ENCODE data around the gene LHFPL6.

The LHFPL6 gene

DNA sequence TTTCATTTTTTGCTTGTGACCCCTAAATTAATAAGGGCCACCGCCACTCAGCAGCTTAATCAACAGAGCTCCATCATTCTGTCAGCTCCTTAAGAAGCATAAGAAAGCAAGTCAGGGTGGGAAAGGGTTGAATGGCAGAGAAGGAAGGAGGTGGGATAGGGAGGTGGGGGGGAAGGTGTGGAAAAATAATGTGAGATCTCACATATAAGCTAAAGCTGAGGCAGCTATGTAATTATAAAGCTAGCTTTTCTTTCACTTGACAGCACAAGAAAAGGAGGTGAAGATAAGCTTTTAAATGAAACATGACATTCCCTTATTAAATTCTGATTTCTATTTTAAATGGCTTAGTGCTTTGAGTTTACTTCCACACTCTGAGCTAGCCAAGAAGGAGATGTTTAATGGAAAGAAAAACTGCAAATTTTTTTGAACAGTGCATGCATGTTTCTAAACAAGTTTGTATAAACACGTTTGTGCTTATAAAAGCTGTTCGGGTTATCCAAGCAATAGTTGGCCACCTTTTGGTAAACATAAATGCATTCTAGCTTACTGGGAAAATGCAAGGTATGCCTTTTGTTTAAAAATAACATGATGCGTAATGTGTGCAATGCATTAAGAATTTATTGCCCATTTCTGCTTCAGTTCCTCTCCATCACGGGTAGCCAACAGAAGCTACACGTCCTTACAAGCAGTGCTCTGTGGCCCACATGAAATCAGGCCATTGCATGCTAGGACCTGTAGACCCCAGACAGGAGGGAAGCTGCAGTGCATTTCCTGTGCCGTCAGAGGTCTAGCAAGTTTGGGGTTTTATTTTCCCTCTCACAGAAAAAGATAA is 96.2 kb downstream of the LHFPL6 start:
- peak overlapping the region; percentile 66 for H3K18ac ChIP-seq (ENCODE audit: low read length)
- DNase-seq (ENCODE audit: low spot score), result no peak
- no peak overlapping the region for H3K4me2 ChIP-seq (ENCODE audit: insufficient read depth, low read length, poor library complexity, severe bottlenecking)
- no peak overlapping the region for H4K8ac ChIP-seq (ENCODE audit: low read depth, low read length)
- no peak overlapping the region for H2BK5ac ChIP-seq (ENCODE audit: low read length)
- H2AK5ac ChIP-seq (ENCODE audit: low read depth, low read length), result no peak overlapping the region
- no peak overlapping the region for H3K9ac ChIP-seq (ENCODE audit: low read depth, low read length, poor library complexity)
- H3K23ac ChIP-seq (ENCODE audit: low read depth, low read length, poor library complexity), result no peak overlapping the region
- no CpG with 5 or more reads among the region's 7 CpGs for WGBS, 2 donors (ENCODE audit: extremely low coverage in 2 of 2, insufficient read length in 2 of 2, insufficient replicate concordance in 1 of 2)
- H2BK12ac ChIP-seq (ENCODE audit: low read length), result no peak overlapping the region
- H3K27ac ChIP-seq (replicated peaks; ENCODE audit: low read length), result no peak overlapping the region
- no peak overlapping the region for H2AFZ ChIP-seq (ENCODE audit: low read length)
- H3K14ac ChIP-seq (ENCODE audit: low read length), result no peak overlapping the region
- H3K4ac ChIP-seq (ENCODE audit: low read length), result no peak overlapping the region
- H3K4me3 ChIP-seq (ENCODE audit: low read length in 2 of 2), result no peak overlapping the region
- peaks cover 0 to 13% of the 10 kb centered on the region in 2 donors for H3K9me3 ChIP-seq (replicated peaks in 1 of 2; ENCODE audit: control insufficient read depth in 2 of 2, insufficient read depth in 1 of 2, low read depth in 1 of 2, low read length in 2 of 2)
- peaks cover 7 to 10% of the 10 kb centered on the region in 2 donors for H3K4me1 ChIP-seq (ENCODE audit: control insufficient read depth in 2 of 2, insufficient read depth in 1 of 2, low read depth in 1 of 2, low read length in 2 of 2)
- no peak overlapping the region for H2BK120ac ChIP-seq (ENCODE audit: low read depth, low read length)
- H3K27me3 ChIP-seq (ENCODE audit: control insufficient read depth in 3 of 3, insufficient read depth in 3 of 3, low read depth in 1 of 3, low read length in 3 of 3), result no peaks in the 10 kb centered on the region
- no peak overlapping the region for H2BK15ac ChIP-seq (ENCODE audit: low read length)
- no peaks in the 10 kb centered on the region for H3K79me1 ChIP-seq (ENCODE audit: low read depth, low read length)
- no peak overlapping the region for H4K91ac ChIP-seq (ENCODE audit: low read depth, low read length, poor library complexity)
- H3K36me3 ChIP-seq (replicated peaks in 1 of 2; ENCODE audit: control insufficient read depth in 2 of 2, insufficient read depth in 2 of 2, low read length in 2 of 2), result no peaks in the 10 kb centered on the region

DNA sequence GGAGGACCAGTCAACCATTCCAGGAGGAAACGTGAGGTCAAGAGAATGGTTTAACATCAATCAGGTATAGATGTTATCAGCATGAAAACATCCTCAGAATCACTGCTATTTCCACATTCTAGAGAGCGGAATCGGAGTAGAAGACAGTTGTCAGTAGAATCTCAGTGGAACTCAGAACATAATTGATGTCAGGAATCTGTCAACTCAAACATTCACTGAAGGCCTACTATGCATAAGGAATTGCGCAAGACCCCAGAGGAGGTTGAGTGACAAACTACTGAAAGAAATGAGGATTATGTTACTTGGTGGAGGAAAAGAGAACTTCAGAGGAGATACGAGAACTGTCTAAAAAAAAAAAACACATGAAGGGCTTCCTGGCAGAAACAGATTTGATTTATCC is 97.8 kb downstream of the LHFPL6 start:
- Histone ChIP-seq H3K27ac (replicated peaks; ENCODE audit: low read length) (no peak overlapping the region), H3K4me1 (ENCODE audit: control insufficient read depth in 2 of 2, insufficient read depth in 1 of 2, low read depth in 1 of 2, low read length in 2 of 2) (peaks cover 11 to 13% of the 10 kb centered on the region in 2 donors), H2AK5ac (ENCODE audit: low read depth, low read length) (no peak overlapping the region), H3K18ac (ENCODE audit: low read length) (no peak overlapping the region), H3K4me2 (ENCODE audit: insufficient read depth, low read length, poor library complexity, severe bottlenecking) (no peak overlapping the region), H3K23ac (ENCODE audit: low read depth, low read length, poor library complexity) (no peak overlapping the region), H3K9me3 (replicated peaks in 1 of 2; ENCODE audit: control insufficient read depth in 2 of 2, insufficient read depth in 1 of 2, low read depth in 1 of 2, low read length in 2 of 2) (peaks cover 0 to 13% of the 10 kb centered on the region in 2 donors), H3K27me3 (ENCODE audit: control insufficient read depth in 3 of 3, insufficient read depth in 3 of 3, low read depth in 1 of 3, low read length in 3 of 3) (no peaks in the 10 kb centered on the region), H2BK15ac (ENCODE audit: low read length) (no peak overlapping the region), H2AFZ (ENCODE audit: low read length) (no peak overlapping the region), H3K36me3 (replicated peaks in 1 of 2; ENCODE audit: control insufficient read depth in 2 of 2, insufficient read depth in 2 of 2, low read length in 2 of 2) (no peaks in the 10 kb centered on the region), H2BK120ac (ENCODE audit: low read depth, low read length) (no peak overlapping the region), H4K8ac (ENCODE audit: low read depth, low read length) (no peak overlapping the region), H2BK12ac (ENCODE audit: low read length) (no peak overlapping the region), H3K4me3 (ENCODE audit: low read length in 2 of 2) (no peak overlapping the region), H3K9ac (ENCODE audit: low read depth, low read length, poor library complexity) (no peak overlapping the region), H3K14ac (ENCODE audit: low read length) (no peak overlapping the region), H3K79me1 (ENCODE audit: low read depth, low read length) (no peaks in the 10 kb centered on the region), H2BK5ac (ENCODE audit: low read length) (no peak overlapping the region), H4K91ac (ENCODE audit: low read depth, low read length, poor library complexity) (no peak overlapping the region), H3K4ac (ENCODE audit: low read length) (no peak overlapping the region)
- no CpG with 5 or more reads among the region's 5 CpGs for WGBS, 2 donors (ENCODE audit: extremely low coverage in 2 of 2, insufficient read length in 2 of 2, insufficient replicate concordance in 1 of 2)
- no peak for DNase-seq (ENCODE audit: low spot score)

GRCh38 chr13:39503048-39503447 is 99.9 kb downstream of the LHFPL6 start:
- H3K4ac ChIP-seq (ENCODE audit: low read length), result no peak overlapping the region
- H2AFZ ChIP-seq (ENCODE audit: low read length), result no peak overlapping the region
- no peak overlapping the region for H3K9ac ChIP-seq (ENCODE audit: low read depth, low read length, poor library complexity)
- no peak overlapping the region for H3K18ac ChIP-seq (ENCODE audit: low read length)
- no peak overlapping the region for H3K23ac ChIP-seq (ENCODE audit: low read depth, low read length, poor library complexity)
- no peaks in the 10 kb centered on the region for H3K79me1 ChIP-seq (ENCODE audit: low read depth, low read length)
- no peak overlapping the region for H3K27ac ChIP-seq (replicated peaks; ENCODE audit: low read length)
- DNase-seq (ENCODE audit: low spot score), result no peak
- no peak overlapping the region for H2BK12ac ChIP-seq (ENCODE audit: low read length)
- no peak overlapping the region for H3K4me2 ChIP-seq (ENCODE audit: insufficient read depth, low read length, poor library complexity, severe bottlenecking)
- peaks cover 0 to 13% of the 10 kb centered on the region in 2 donors for H3K9me3 ChIP-seq (replicated peaks in 1 of 2; ENCODE audit: control insufficient read depth in 2 of 2, insufficient read depth in 1 of 2, low read depth in 1 of 2, low read length in 2 of 2)
- no peak overlapping the region for H4K91ac ChIP-seq (ENCODE audit: low read depth, low read length, poor library complexity)
- H3K27me3 ChIP-seq (ENCODE audit: control insufficient read depth in 3 of 3, insufficient read depth in 3 of 3, low read depth in 1 of 3, low read length in 3 of 3), result no peaks in the 10 kb centered on the region
- H2BK15ac ChIP-seq (ENCODE audit: low read length), result no peak overlapping the region
- H2BK120ac ChIP-seq (ENCODE audit: low read depth, low read length), result no peak overlapping the region
- H3K4me1 ChIP-seq (ENCODE audit: control insufficient read depth in 2 of 2, insufficient read depth in 1 of 2, low read depth in 1 of 2, low read length in 2 of 2), result peaks cover 15 to 16% of the 10 kb centered on the region in 2 donors
- H3K4me3 ChIP-seq (ENCODE audit: low read length in 2 of 2), result no peak overlapping the region
- H3K14ac ChIP-seq (ENCODE audit: low read length), result no peak overlapping the region
- H2AK5ac ChIP-seq (ENCODE audit: low read depth, low read length), result no peak overlapping the region
- no CpG with 5 or more reads among the region's 3 CpGs for WGBS, 2 donors (ENCODE audit: extremely low coverage in 2 of 2, insufficient read length in 2 of 2, insufficient replicate concordance in 1 of 2)
- H2BK5ac ChIP-seq (ENCODE audit: low read length), result no peak overlapping the region
- no peak overlapping the region for H4K8ac ChIP-seq (ENCODE audit: low read depth, low read length)
- H3K36me3 ChIP-seq (replicated peaks in 1 of 2; ENCODE audit: control insufficient read depth in 2 of 2, insufficient read depth in 2 of 2, low read length in 2 of 2), result no peaks in the 10 kb centered on the region

DNA sequence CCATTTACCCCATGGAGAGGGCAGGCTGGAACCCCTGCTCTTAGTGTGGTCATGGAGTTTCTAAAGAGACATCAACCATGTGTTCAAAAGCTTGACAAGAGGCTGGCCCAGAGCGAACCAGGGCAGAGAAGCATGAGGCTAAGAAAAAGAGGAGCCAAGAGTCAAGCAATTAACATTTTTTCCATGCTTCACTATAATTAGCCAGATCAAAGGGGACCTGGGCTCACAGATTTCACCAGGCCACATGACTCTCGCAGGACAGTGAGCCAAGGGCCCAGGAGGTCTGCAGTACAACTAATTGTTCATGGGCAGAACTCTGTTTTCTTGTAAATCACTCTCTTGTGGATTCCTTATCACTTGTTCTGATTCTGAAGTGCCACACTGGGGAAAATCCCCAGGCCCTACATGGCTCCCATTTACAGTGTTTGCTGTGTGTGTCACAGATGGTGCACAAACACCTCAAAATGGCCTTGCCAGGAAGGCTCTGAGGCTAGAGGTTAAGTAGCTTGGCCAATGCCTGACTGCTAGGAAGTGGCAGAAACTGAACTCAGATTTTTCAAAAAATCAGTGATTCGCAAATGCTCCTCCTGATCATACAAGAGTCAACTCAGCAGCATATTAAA is 101.2 kb downstream of the LHFPL6 start:
- Histone ChIP-seq H3K36me3 (replicated peaks in 1 of 2; ENCODE audit: control insufficient read depth in 2 of 2, insufficient read depth in 2 of 2, low read length in 2 of 2) (no peaks in the 10 kb centered on the region), H4K91ac (ENCODE audit: low read depth, low read length, poor library complexity) (no peak overlapping the region), H2BK15ac (ENCODE audit: low read length) (no peak overlapping the region), H4K8ac (ENCODE audit: low read depth, low read length) (no peak overlapping the region), H3K18ac (ENCODE audit: low read length) (no peak overlapping the region), H3K9me3 (replicated peaks in 1 of 2; ENCODE audit: control insufficient read depth in 2 of 2, insufficient read depth in 1 of 2, low read depth in 1 of 2, low read length in 2 of 2) (peaks cover 0 to 13% of the 10 kb centered on the region in 2 donors), H2AK5ac (ENCODE audit: low read depth, low read length) (no peak overlapping the region), H3K79me1 (ENCODE audit: low read depth, low read length) (no peaks in the 10 kb centered on the region), H2AFZ (ENCODE audit: low read length) (no peak overlapping the region), H3K4me1 (ENCODE audit: control insufficient read depth in 2 of 2, insufficient read depth in 1 of 2, low read depth in 1 of 2, low read length in 2 of 2) (peaks cover 15 to 17% of the 10 kb centered on the region in 2 donors), H3K27me3 (ENCODE audit: control insufficient read depth in 3 of 3, insufficient read depth in 3 of 3, low read depth in 1 of 3, low read length in 3 of 3) (no peaks in the 10 kb centered on the region), H3K4me3 (ENCODE audit: low read length in 2 of 2) (no peak overlapping the region), H2BK120ac (ENCODE audit: low read depth, low read length) (no peak overlapping the region), H3K27ac (replicated peaks; ENCODE audit: low read length) (peak overlapping the region; percentile 60), H3K23ac (ENCODE audit: low read depth, low read length, poor library complexity) (no peak overlapping the region), H3K14ac (ENCODE audit: low read length) (no peak overlapping the region), H3K4ac (ENCODE audit: low read length) (no peak overlapping the region), H2BK5ac (ENCODE audit: low read length) (no peak overlapping the region), H3K9ac (ENCODE audit: low read depth, low read length, poor library complexity) (no peak overlapping the region), H2BK12ac (ENCODE audit: low read length) (no peak overlapping the region), H3K4me2 (ENCODE audit: insufficient read depth, low read length, poor library complexity, severe bottlenecking) (no peak overlapping the region)
- DNase-seq (ENCODE audit: low spot score), result peak; percentile 41
- no CpG with 5 or more reads among the region's 3 CpGs for WGBS, 2 donors (ENCODE audit: extremely low coverage in 2 of 2, insufficient read length in 2 of 2, insufficient replicate concordance in 1 of 2)

Measured in neuronal stem cell (in vitro differentiated cells).